GM19351 (cell line): Measurements from ENCODE around the gene SSBP3.

Source experiments
- ATAC-seq: cut with Tn5 transposase; IDR thresholded peaks from one replicate; pipeline ENCODE4 v1.9.1; 2021; ENCODE audit warnings: mild to moderate bottlenecking, moderate library complexity; ENCODE audit not compliant: unreplicated experiment

SSBP3 gene

GRCh38 chr1:54312796-54313316 lies 93.3 kb downstream of the SSBP3 start:
- no peak for ATAC-seq

- ATAC-seq = no peak
These were observed 94.7 kb downstream of the SSBP3 start for GRCh38 chr1:54311506-54311905.

GRCh38 chr1:54310439-54311328 lies 95.5 kb downstream of the SSBP3 start:
- ATAC-seq = no peak

- ATAC-seq = no peak
These were observed 96.4 kb downstream of the SSBP3 start for GRCh38 chr1:54309631-54310366.

- ATAC-seq = no peak
These were observed 98.9 kb downstream of the SSBP3 start for GRCh38 chr1:54307305-54307704.

- no peak for ATAC-seq
These were observed 100.2 kb downstream of the SSBP3 start for GRCh38 chr1:54305906-54306514.

GRCh38 chr1:54304518-54304917 lies 101.7 kb downstream of the SSBP3 start:
- no peak for ATAC-seq

GRCh38 chr1:54302951-54303843 lies 103.0 kb downstream of the SSBP3 start:
- no peak for ATAC-seq

- ATAC-seq = no peak
These were observed 103.6 kb downstream of the SSBP3 start for GRCh38 chr1:54302549-54302948.

GRCh38 chr1:54301497-54301896 lies 104.7 kb downstream of the SSBP3 start:
- ATAC-seq = no peak

GRCh38 chr1:54300401-54300800 lies 105.8 kb downstream of the SSBP3 start:
- ATAC-seq = no peak

- no peak for ATAC-seq
These were observed 107.2 kb downstream of the SSBP3 start for GRCh38 chr1:54299037-54299436.

GRCh38 chr1:54298284-54299033 lies 107.7 kb downstream of the SSBP3 start:
- no peak for ATAC-seq

GRCh38 chr1:54297596-54298283 lies 108.5 kb downstream of the SSBP3 start:
- ATAC-seq = no peak

- no peak for ATAC-seq
These were observed 109.5 kb downstream of the SSBP3 start for GRCh38 chr1:54296666-54297065.

- no peak for ATAC-seq
These were observed 111.3 kb downstream of the SSBP3 start for GRCh38 chr1:54294887-54295286.

- no peak for ATAC-seq
These were observed 113.9 kb downstream of the SSBP3 start for GRCh38 chr1:54292002-54292911.
